IMR-90 (cell line): ENCODE results near the gene REV3L. TPM values are rescaled to one million over a fixed set of nuclear protein-coding genes. Genes with fewer than 3 reads are reported as not detected.

Experiments
- ATAC-seq: fragments of 200-7000 bp; cut with Tn5 transposase; 2 replicates; pipeline ENCODE4 v1.9.1; 2020; ENCODE audit warnings: low read depth, mild to moderate bottlenecking, moderate library complexity
- BruUV-seq: library from RNA; stranded (reverse); fragments of 400-500 nt; replicated peaks from 2 replicates; lab custom pipeline; 2021; lab: Mats Ljungman, UMichigan
- CTCF ChIA-PET: fragments of 300-600 bp; formaldehyde crosslinking; extraction: SDS; loops from one replicate; lab custom pipeline; 2021; ENCODE audit warnings: antibody characterized with exemption; lab: Yijun Ruan, JAX
- POLR2A ChIA-PET: fragments of 300-600 bp; sonication (Branson Sonifier 250); formaldehyde crosslinking; loops from one replicate; lab custom pipeline; 2022; ENCODE audit warnings: antibody characterized with exemption; ENCODE audit not compliant: unreplicated experiment; lab: Charles Lee
- DNase-seq: peaks from one replicate; pipeline ENCODE4 v3.0.0; 2013
- H2AFZ ChIP-seq: replicated peaks from 2 replicates; pipeline ENCODE3; 2013; ENCODE audit warnings: low read length, mild to moderate bottlenecking; ENCODE audit not compliant: poor library complexity
- H2AK5ac ChIP-seq: 2 replicates; pipeline ENCODE4 v1.6.1; 2013; ENCODE audit warnings: low read depth, low read length, inconsistent platforms
- H2AK9ac ChIP-seq: replicated peaks from 2 replicates; pipeline ENCODE3; 2013; ENCODE audit warnings: mild to moderate bottlenecking, low read depth, low read length, moderate library complexity; ENCODE audit not compliant: poor library complexity
- H2BK120ac ChIP-seq: 2 replicates; pipeline ENCODE4 v1.6.1; 2013; ENCODE audit warnings: low read depth, low read length, inconsistent platforms
- H2BK15ac ChIP-seq: 3 replicates; pipeline ENCODE4 v1.6.1; 2013; ENCODE audit warnings: low read depth, low read length, inconsistent platforms
- H2BK20ac ChIP-seq: 2 replicates; pipeline ENCODE4 v1.6.1; 2013; ENCODE audit warnings: low read depth, mild to moderate bottlenecking, inconsistent platforms, low read length, moderate library complexity
- H2BK5ac ChIP-seq: 2 replicates; pipeline ENCODE4 v1.6.1; 2013; ENCODE audit warnings: mild to moderate bottlenecking, low read depth, low read length, inconsistent platforms; ENCODE audit not compliant: poor library complexity, severe bottlenecking
- H3K14ac ChIP-seq: replicated peaks from 2 replicates; pipeline ENCODE4 v1.6.1; 2013; ENCODE audit warnings: low read depth, low read length, inconsistent platforms
- H3K18ac ChIP-seq: 2 replicates; pipeline ENCODE4 v1.6.1; 2013; ENCODE audit warnings: low read depth, low read length, control low read depth
- H3K23ac ChIP-seq: 2 replicates; pipeline ENCODE4 v1.6.1; 2013; ENCODE audit warnings: low read depth, low read length, inconsistent platforms
- H3K27ac ChIP-seq: 2 replicates; pipeline ENCODE4 v1.5.1; 2013; ENCODE audit warnings: mild to moderate bottlenecking, control low read depth, low read length; ENCODE audit not compliant: insufficient read depth
- H3K27me3 ChIP-seq: 2 replicates; pipeline ENCODE4 v1.6.1; 2013; ENCODE audit warnings: low read length; ENCODE audit not compliant: control insufficient read depth, insufficient read depth
- H3K36me3 ChIP-seq: 2 replicates; pipeline ENCODE4 v1.6.1; 2013; ENCODE audit warnings: low read length, mixed read lengths; ENCODE audit not compliant: control insufficient read depth, insufficient read depth
- H3K4ac ChIP-seq: 2 replicates; pipeline ENCODE4 v1.6.1; 2013; ENCODE audit warnings: low read depth, low read length, inconsistent platforms
- H3K4me1 ChIP-seq: 2 replicates; pipeline ENCODE4 v1.6.1; 2013; ENCODE audit warnings: low read length, mixed read lengths; ENCODE audit not compliant: control insufficient read depth, insufficient read depth
- H3K4me2 ChIP-seq: 2 replicates; pipeline ENCODE4 v1.6.1; 2013; ENCODE audit warnings: low read depth, mild to moderate bottlenecking, control low read depth, low read length, moderate library complexity
- H3K4me3 ChIP-seq: 2 replicates; pipeline ENCODE4 v1.5.1; 2013; ENCODE audit warnings: low read depth, mild to moderate bottlenecking, control low read depth, low read length, moderate library complexity; ENCODE audit not compliant: insufficient read depth
- H3K56ac ChIP-seq: 2 replicates; pipeline ENCODE4 v1.6.1; 2013; ENCODE audit warnings: low read length, inconsistent platforms; ENCODE audit not compliant: insufficient read depth; ENCODE audit errors: extremely low read depth
- H3K79me1 ChIP-seq, 2 experiments: 2 replicates each; pipeline ENCODE4 v1.6.1; 2013; ENCODE audit warnings: low read length in 2 of 2, inconsistent platforms in 1 of 2, low read depth in 1 of 2
- H3K9ac ChIP-seq: 2 replicates; pipeline ENCODE4 v1.6.1; 2013; ENCODE audit warnings: low read depth, low read length, control low read depth
- H3K9me1 ChIP-seq: 2 replicates; pipeline ENCODE4 v1.6.1; 2013; ENCODE audit warnings: low read length, inconsistent platforms; ENCODE audit not compliant: insufficient read depth
- H3K9me3 ChIP-seq: 2 replicates; pipeline ENCODE4 v1.6.1; 2013; ENCODE audit warnings: low read length; ENCODE audit not compliant: control insufficient read depth, insufficient read depth
- H4K20me1 ChIP-seq: 2 replicates; pipeline ENCODE4 v1.6.1; 2013; ENCODE audit warnings: low read length, inconsistent platforms; ENCODE audit not compliant: insufficient read depth
- H4K5ac ChIP-seq: 2 replicates; pipeline ENCODE4 v1.6.1; 2013; ENCODE audit warnings: mild to moderate bottlenecking, low read depth, low read length, control low read depth
- H4K8ac ChIP-seq, 2 experiments: 2 replicates each; pipeline ENCODE4 v1.6.1; 2013; ENCODE audit warnings: low read depth in 2 of 2, low read length in 2 of 2, control low read depth in 1 of 2, inconsistent platforms in 1 of 2
- H4K91ac ChIP-seq: 2 replicates; pipeline ENCODE4 v1.6.1; 2013; ENCODE audit warnings: low read depth, low read length, inconsistent platforms; ENCODE audit not compliant: insufficient read depth
- CEBPB ChIP-seq: IDR thresholded peaks from 2 replicates; pipeline ENCODE4 v1.6.1; 2012; ENCODE audit warnings: low read depth, low read length, improper control_type of control experiment
- CHD1 ChIP-seq: IDR thresholded peaks from 2 replicates; pipeline ENCODE4 v1.6.1; 2012; ENCODE audit warnings: low read depth, low read length, improper control_type of control experiment
- ELK1 ChIP-seq: fragments of 150-350 bp; IDR thresholded peaks from 2 replicates; pipeline ENCODE4 v1.6.1; 2016; ENCODE audit warnings: low read depth, mild to moderate bottlenecking, low read length, moderate library complexity, borderline replicate concordance
- FOS ChIP-seq: fragments of 150-350 bp; IDR thresholded peaks from 2 replicates; pipeline ENCODE4 v1.6.1; 2016; ENCODE audit warnings: low read depth, low read length
- MAFK ChIP-seq: IDR thresholded peaks from 2 replicates; pipeline ENCODE4 v1.6.1; 2012; ENCODE audit warnings: low read depth, low read length, improper control_type of control experiment
- MAZ ChIP-seq: IDR thresholded peaks from 2 replicates; pipeline ENCODE4 v1.6.1; 2012; ENCODE audit warnings: low read depth, mild to moderate bottlenecking, low read length, improper control_type of control experiment, moderate library complexity, borderline replicate concordance
- MXI1 ChIP-seq: IDR thresholded peaks from 2 replicates; pipeline ENCODE4 v1.6.1; 2012; ENCODE audit warnings: low read depth, mild to moderate bottlenecking, low read length, moderate library complexity, borderline replicate concordance
- NFE2L2 ChIP-seq: fragments of 150-350 bp; IDR thresholded peaks from 2 replicates; pipeline ENCODE4 v1.6.1; 2016; ENCODE audit warnings: low read depth, mild to moderate bottlenecking, low read length
- RAD21 ChIP-seq: IDR thresholded peaks from 2 replicates; pipeline ENCODE4 v1.6.1; 2012; ENCODE audit warnings: low read length, improper control_type of control experiment
- RCOR1 ChIP-seq: IDR thresholded peaks from 2 replicates; pipeline ENCODE4 v1.6.1; 2012; ENCODE audit warnings: mild to moderate bottlenecking, low read length, improper control_type of control experiment; ENCODE audit not compliant: insufficient replicate concordance
- RFX5 ChIP-seq: IDR thresholded peaks from 2 replicates; pipeline ENCODE4 v1.8.0; 2012; ENCODE audit warnings: low read depth, mild to moderate bottlenecking, low read length, moderate library complexity
- SMC3 ChIP-seq: fragments of 150-350 bp; IDR thresholded peaks from 2 replicates; pipeline ENCODE4 v1.6.1; 2016; ENCODE audit warnings: low read depth, mild to moderate bottlenecking, antibody characterized with exemption, low read length, moderate library complexity
- WGBS, 2 experiments: methylation state at CpG; one replicate each; pipeline versions ENCODE4 v1.1.5 to v1.1.7; 2013; ENCODE audit warnings: missing lambda C conversion rate in 2 of 2; ENCODE audit not compliant: insufficient read length in 1 of 2; ENCODE audit errors: extremely low coverage in 2 of 2; 5-methylcytosine and 5-hydroxymethylcytosine counted together
- dilution Hi-C: fragments of 300-500 bp; cut with HindIII; formaldehyde crosslinking; loops from one replicate; pipeline ENCODE4 v1.14.3; 2018; ENCODE audit warnings: low sequenced_read_pairs; ENCODE audit not compliant: unreplicated experiment
- in situ Hi-C: fragments of 300-500 bp; cut with MboI; formaldehyde crosslinking; loops from 3 replicates; pipeline ENCODE4 v1.14.3; 2019; ENCODE audit warnings: low sequenced_read_pairs, inconsistent platforms, mixed read lengths
- intact Hi-C: fragments of 100-400 bp; cut with micrococcal nuclease; formaldehyde crosslinking; loops from 2 replicates; pipeline ENCODE4 v1.10.0; 2022
- polyA plus RNA-seq, 3 experiments: library from polyadenylated mRNA; depleted of rRNA; stranded (reverse); fragments of >200 nt; gene quantifications; 2 replicates each; pipeline ENCODE4 v1.2.3, GENCODE V29; 2012; ENCODE audit warnings: low replicate concordance in 1 of 3
- total RNA-seq: library from RNA; depleted of rRNA; stranded (reverse); fragments of >200 nt; gene quantifications from 2 replicates; pipeline ENCODE4 v1.2.3, GENCODE V29; 2012

The REV3L gene
- total and polyA plus RNA-seq, 2 of the 4 experiments (the other 2 are of a cell fraction) = 7.4 to 15.4 TPM

GRCh38 chr6:111492499-111492898, 9.5 kb upstream of the REV3L start:
- no peak overlapping the region for H3K23ac ChIP-seq
- H2AK5ac ChIP-seq = no peak overlapping the region; the same call in 1 of the 2 replicates
- H3K36me3 ChIP-seq = no peaks in the 10 kb centered on the region
- no peak overlapping the region for H3K9ac ChIP-seq
- H3K27me3 ChIP-seq = no peaks in the 10 kb centered on the region
- no peak overlapping the region for H2AK9ac ChIP-seq
- H3K4me1 ChIP-seq = peaks cover 6% of the 10 kb centered on the region
- no peak overlapping the region for H3K4me3 ChIP-seq
- no peak for ATAC-seq
- CTCF ChIA-PET = no interaction called here
- H3K27ac ChIP-seq = no peak overlapping the region
- no CpG with 5 or more reads among the region's 2 CpGs for WGBS, 2 experiments
- H2BK15ac ChIP-seq = no peak overlapping the region
- H3K56ac ChIP-seq = no peak overlapping the region
- POLR2A ChIA-PET = no interaction called here
- H3K9me1 ChIP-seq = peaks cover 7% of the 10 kb centered on the region
- no peak overlapping the region for H2AFZ ChIP-seq
- no peak overlapping the region for H2BK120ac ChIP-seq
- no peak overlapping the region for H4K5ac ChIP-seq
- intact Hi-C loops (no loop called here), in situ Hi-C loops (no loop called here), dilution Hi-C loops (no loop called here)
- H2BK20ac ChIP-seq = no peak overlapping the region
- no peak overlapping the region for H3K18ac ChIP-seq
- no TSS peak for BruUV-seq
- H2BK5ac ChIP-seq = no peak overlapping the region
- no peaks in the 10 kb centered on the region for H4K20me1 ChIP-seq
- no peak for DNase-seq
- no peaks in the 10 kb centered on the region for H3K9me3 ChIP-seq
- H4K8ac ChIP-seq = no peak overlapping the region
- TF ChIP-seq MXI1 = no peak
- TF ChIP-seq CHD1 = no peak
- TF ChIP-seq MAZ = no peak
- TF ChIP-seq RFX5 = no peak
- TF ChIP-seq RAD21 = no peak
- no peak for TF ChIP-seq MAFK
- TF ChIP-seq SMC3 = no peak
- TF ChIP-seq FOS = no peak
- no peak for TF ChIP-seq NFE2L2
- no peak for TF ChIP-seq RCOR1
- no peak for TF ChIP-seq ELK1
- TF ChIP-seq CEBPB = no peak
- no peak overlapping the region for H3K4ac ChIP-seq
- no peak overlapping the region for H3K14ac ChIP-seq
- no peak overlapping the region for H3K4me2 ChIP-seq
- peaks cover 3 to 39% of the 10 kb centered on the region in 2 experiments for H3K79me1 ChIP-seq
- H4K91ac ChIP-seq = no peak overlapping the region
